GM21786 (cell line): ENCODE results near the gene WFDC10A.
"Not testable (repeated sequence)": the region's sequence is repeated elsewhere in the genome, so short reads cannot be mapped to it uniquely, and the experiment has no call there.

ENCODE experiments used
- ATAC-seq: cut with Tn5 transposase; IDR thresholded peaks from one replicate; pipeline ENCODE4 v1.9.1; 2021; ENCODE audit not compliant: unreplicated experiment

WFDC10A gene

GRCh38 chr20:45629496-45630100 is at the start of gene WFDC10A:
Gene WFDC10A, plus strand, starts transcription at chr20:45629739. Its CDS starts 75 bp downstream, at chr20:45629814.
- ATAC-seq: no peak

- ATAC-seq: no peak
Observed at GRCh38 chr20:45581702-45582101, 47.8 kb upstream of the WFDC10A start.

GRCh38 chr20:45583502-45583901 is 46.0 kb upstream of the WFDC10A start:
- no peak for ATAC-seq

DNA sequence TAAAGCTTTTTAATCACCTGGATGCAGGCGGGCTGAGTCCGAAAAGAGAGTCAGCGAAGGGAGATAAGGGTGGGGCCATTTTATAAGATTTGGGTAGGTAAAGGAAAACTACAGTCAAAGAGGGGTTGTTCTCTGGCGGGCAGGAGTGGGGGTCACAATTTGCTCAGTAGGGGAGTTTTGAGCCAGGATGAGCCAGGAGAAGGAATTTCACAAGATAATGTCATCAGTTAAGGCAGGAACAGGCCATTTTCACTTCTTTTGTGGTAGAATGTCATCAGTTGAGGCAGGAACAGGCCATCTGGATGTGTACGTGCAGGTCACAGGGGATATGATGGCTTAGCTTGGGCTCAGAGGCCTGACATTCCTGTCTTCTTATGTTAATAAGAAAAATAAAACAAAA is 45.2 kb upstream of the WFDC10A start:
- not testable (repeated sequence) for ATAC-seq

DNA sequence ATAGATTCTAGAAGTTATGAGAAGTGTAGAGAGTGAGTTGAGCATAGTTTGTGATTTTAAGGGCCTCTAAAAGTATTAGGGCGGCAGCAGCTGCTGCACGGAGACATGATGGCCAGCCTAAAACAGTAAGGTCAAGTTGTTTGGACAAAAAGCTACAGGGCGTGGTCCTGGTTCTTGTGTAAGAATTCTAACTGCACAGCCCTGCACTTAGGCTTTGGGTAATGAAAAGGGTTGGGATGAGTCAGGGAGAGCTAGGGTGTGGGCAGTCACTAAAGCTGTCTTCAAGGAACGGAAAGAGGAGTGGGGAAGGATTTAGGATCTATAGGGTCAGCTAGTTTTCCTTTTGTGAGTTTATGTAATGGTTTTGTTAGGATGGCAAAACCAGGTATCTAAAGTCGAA is 43.6 kb upstream of the WFDC10A start:
- ATAC-seq: not testable (repeated sequence)

- no peak for ATAC-seq
Observed at GRCh38 chr20:45588800-45589199, 40.7 kb upstream of the WFDC10A start.

DNA sequence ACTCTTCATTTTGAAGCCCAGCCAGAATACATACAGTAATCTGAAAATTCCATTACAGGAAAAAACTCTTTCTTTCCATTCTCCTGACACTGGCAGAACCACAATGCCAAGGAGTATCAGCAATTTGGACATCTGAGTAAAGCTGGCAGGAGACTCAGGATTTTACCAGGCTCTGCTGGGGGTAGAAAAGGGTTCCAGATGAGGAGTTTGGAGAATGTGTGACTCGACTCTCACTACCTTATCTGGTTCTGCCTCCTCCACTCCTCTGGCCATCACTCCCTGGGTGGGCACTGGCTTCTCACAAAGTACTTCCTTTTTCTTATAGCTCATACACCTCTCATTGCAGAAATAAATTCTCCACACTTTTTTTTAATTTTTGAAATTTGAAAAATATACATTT is 39.8 kb upstream of the WFDC10A start:
- ATAC-seq: no peak

GRCh38 chr20:45592574-45593189 is 36.9 kb upstream of the WFDC10A start:
- ATAC-seq: no peak

DNA sequence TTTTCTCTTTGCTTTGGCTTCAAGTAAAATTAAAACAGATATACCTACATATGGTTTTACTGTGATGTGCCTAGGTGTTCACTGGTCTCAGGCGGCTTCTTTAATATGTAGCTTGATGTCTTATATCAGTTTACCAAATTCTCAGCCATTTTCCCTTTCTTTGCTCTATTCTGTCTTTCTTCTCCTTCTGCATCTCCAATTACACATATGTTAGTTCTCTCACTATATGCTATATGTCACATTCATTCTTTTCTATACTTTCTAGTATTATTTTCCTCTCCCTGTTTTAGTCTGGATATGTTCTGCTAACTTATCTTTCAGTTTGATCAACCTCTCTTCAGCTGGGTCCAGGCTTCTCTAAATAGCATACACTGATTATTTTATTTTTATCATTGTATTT is 36.0 kb upstream of the WFDC10A start:
- ATAC-seq: no peak

GRCh38 chr20:45595235-45595634 is 34.3 kb upstream of the WFDC10A start:
- no peak for ATAC-seq

DNA sequence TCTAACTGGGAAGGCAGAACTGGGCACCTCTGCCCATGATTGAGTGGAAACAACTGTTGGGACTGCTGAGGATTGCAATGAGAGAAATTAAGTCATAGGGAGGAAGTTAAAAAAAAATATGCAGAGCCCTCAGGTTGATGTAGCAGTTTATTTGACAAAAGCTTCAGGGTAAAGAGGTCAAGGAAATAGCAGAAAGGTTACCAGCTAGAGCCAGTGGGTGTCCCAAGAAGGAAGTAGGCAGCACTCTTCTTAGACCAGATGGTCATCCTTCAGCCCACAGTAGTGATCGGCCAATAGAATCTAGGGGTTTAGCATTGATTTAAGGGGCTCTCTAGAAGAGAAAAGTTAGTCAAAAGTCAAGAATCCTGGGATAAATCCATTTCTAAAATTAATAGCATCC is 21.7 kb upstream of the WFDC10A start:
- ATAC-seq: no peak

DNA sequence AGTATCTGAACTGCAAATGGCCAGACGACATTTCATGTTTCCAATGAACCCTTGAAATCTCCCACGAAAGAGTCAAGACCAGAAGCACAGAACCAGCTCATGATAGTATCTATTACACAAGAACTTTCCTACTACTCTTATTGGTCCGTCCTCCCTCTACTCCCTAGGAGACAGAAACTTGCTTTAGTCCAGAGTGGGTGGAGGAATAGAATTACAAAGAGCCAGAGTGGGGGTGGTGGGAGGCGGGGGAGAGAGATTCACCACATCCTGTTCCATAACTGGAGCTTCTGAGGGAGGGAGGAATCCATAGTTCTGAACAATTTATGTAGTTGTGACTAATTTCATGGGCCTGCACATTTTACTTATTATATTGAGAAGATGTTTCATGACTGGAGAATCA is 18.5 kb upstream of the WFDC10A start:
- ATAC-seq: no peak

GRCh38 chr20:45612314-45612713 is 17.2 kb upstream of the WFDC10A start:
- no peak for ATAC-seq

- ATAC-seq: no peak
Observed at GRCh38 chr20:45617591-45617990, 11.9 kb upstream of the WFDC10A start.

DNA sequence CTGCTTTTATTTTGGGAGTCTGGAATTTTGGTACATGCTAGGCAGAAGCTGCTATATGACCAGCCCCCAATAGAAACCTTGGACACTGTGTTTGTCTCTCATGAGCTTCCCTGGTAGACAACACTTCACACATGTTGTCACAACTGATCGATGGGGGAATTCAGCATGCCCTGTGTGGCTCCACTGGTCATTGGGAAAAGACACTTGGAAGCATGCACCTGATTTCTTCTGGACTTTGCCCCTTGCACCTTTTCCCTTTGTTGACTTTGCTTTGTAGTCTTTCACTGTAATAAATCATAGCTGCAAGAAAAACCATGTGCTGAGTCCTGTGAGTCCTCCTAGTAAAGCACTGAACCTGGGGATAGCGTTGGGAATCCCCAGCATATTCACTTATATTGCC is 7.9 kb upstream of the WFDC10A start:
- no peak for ATAC-seq

- ATAC-seq: no peak
Observed at GRCh38 chr20:45626540-45626939, 3.0 kb upstream of the WFDC10A start.

GRCh38 chr20:45630371-45630770 is 832 bp downstream of the WFDC10A start:
- no peak for ATAC-seq

DNA sequence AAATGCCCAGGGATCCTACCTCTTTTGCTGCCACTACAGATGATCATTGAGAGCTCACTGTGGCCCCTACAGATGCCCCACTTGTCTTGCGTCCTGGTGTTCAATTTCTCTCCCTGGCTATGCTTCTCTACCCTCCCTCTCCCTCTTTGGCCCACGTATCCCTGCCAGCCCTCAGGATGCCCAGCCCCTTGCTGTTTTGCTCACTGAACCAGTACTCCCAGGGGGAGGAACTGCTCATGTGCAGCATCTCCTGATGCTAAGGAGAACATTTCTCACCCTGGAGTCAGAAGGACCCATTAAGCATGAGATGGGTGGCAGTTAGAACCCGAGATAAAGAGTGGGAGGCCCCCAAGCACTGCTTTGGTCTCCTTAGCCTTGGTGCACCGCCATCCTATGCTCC is 1.6 kb downstream of the WFDC10A start, which contains the start of gene WFDC9:
Gene WFDC9 (minus strand): TSS at position 101 of the 400 bp plus-strand sequence. CDS start 21,103 bp downstream, outside the sequence.
- no peak for ATAC-seq

DNA sequence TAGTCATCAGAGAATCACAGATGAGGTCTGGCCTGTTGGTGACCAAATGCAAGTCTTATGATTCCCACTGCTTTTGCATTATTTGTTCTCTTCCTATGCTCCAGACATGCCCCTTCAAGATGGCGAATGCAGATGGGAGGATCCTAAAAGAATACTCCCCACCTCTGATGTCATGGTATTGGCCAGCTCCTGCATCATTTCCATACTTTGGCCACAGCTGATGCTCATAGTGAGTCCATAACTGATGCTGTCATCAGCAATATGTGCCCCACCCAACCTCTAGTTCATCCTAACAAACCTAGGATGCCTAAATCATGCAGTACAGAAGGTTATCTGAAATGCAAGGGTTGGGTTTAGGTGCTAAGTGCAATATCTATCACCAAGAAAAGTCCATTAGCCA is 7.0 kb downstream of the WFDC10A start:
- no peak for ATAC-seq

DNA sequence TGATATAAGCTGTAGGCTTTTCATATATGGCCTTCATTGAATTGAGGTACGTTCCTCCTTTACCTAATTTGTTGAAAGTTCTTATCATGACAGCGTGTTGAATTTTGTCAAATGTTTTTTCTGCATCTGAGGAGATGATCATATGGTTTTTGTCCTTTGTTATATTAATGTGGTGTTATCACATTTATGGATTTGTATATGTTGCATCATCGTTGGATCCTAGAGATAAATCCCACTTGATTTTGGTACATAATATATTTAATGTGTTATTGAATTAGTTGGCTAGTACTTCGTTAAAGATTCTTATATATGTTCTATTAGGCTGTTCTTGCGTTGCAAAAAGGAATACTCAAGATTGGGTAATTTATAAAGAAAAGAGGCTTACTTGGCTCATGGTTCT is 10.1 kb downstream of the WFDC10A start:
- no peak for ATAC-seq

DNA sequence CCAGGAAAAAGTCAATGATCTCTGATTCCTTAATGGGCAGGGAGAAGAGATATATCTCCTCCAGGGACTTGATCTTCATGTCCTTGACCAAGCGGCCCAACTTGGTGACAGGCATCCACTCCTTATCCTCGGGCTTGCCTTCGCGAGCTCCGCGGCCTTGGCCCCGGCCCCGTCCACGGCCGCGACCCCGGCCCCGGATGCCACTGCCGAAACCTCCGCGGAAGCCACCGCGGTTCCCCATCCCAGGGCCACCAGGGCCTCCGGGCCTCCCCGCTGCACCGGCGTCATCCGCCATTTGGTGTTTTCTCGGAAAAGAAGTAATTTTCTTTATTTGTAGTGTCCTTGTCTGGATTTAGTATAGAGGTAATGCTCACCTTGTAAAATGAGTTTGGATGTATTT is 11.5 kb downstream of the WFDC10A start:
- not testable (repeated sequence) for ATAC-seq

GRCh38 chr20:45645869-45646268 is 16.3 kb downstream of the WFDC10A start:
- not testable (repeated sequence) for ATAC-seq

- ATAC-seq: no peak
Observed at GRCh38 chr20:45646875-45647274, 17.3 kb downstream of the WFDC10A start.
